ENCODE results near the gene TOMM20. TPM values are rescaled to one million over a fixed set of nuclear protein-coding genes. Genes with fewer than 3 reads are reported as not detected.

The TOMM20 gene
- total RNA-seq, 1 experiment from 2014 or later, result 110 TPM

GRCh38 chr1:235142991-235143390 lies 14.4 kb upstream of the TOMM20 start:
- no peak for DNase-seq (ENCODE audit: low read depth, low spot score)
- in situ Hi-C loops (cut with HindIII; ENCODE audit: low pct_unique_long_range_greater_than_20kb, low sequenced_read_pairs), result no loop called here

GRCh38 chr1:235139315-235139714 lies 10.7 kb upstream of the TOMM20 start:
- DNase-seq (ENCODE audit: low read depth, low spot score), result no peak
- in situ Hi-C loops (cut with HindIII; ENCODE audit: low pct_unique_long_range_greater_than_20kb, low sequenced_read_pairs), result no loop called here

DNA sequence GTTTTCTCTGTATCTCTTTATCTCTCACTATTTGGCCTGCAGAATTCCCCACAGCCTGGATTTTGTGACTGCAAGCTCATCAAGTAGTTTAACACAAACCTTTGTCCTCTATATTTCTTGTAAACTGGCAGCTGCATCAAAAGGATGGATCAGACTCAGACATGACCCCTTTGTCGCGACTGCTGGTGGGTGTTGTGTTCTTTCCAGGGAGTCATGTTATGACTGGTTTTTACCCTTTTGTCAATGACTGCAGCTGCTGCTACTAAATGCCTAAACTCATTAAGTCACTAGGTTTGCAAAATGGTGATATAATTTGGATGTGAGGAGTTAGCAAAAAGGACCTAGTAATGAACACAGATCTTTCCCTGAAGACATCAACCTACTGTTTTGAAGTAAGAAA lies 10.2 kb upstream of the TOMM20 start:
- no peak for DNase-seq (ENCODE audit: low read depth, low spot score)
- in situ Hi-C loops (cut with HindIII; ENCODE audit: low pct_unique_long_range_greater_than_20kb, low sequenced_read_pairs), result no loop called here

GRCh38 chr1:235136111-235136510 lies 7.5 kb upstream of the TOMM20 start:
- in situ Hi-C loops (cut with HindIII; ENCODE audit: low pct_unique_long_range_greater_than_20kb, low sequenced_read_pairs), result no loop called here
- no peak for DNase-seq (ENCODE audit: low read depth, low spot score)

- in situ Hi-C loops (cut with HindIII; ENCODE audit: low pct_unique_long_range_greater_than_20kb, low sequenced_read_pairs), result no loop called here
- DNase-seq (ENCODE audit: low read depth, low spot score), result no peak
These were observed 5.5 kb upstream of the TOMM20 start for GRCh38 chr1:235134171-235134570.

- no peak for DNase-seq (ENCODE audit: low read depth, low spot score)
- in situ Hi-C loops (cut with HindIII; ENCODE audit: low pct_unique_long_range_greater_than_20kb, low sequenced_read_pairs), result no loop called here
These were observed 4.4 kb upstream of the TOMM20 start for GRCh38 chr1:235133086-235133485.

- in situ Hi-C loops (cut with HindIII; ENCODE audit: low pct_unique_long_range_greater_than_20kb, low sequenced_read_pairs), result no loop called here
- no peak for DNase-seq (ENCODE audit: low read depth, low spot score)
These were observed 3.3 kb upstream of the TOMM20 start for GRCh38 chr1:235131961-235132360.

DNA sequence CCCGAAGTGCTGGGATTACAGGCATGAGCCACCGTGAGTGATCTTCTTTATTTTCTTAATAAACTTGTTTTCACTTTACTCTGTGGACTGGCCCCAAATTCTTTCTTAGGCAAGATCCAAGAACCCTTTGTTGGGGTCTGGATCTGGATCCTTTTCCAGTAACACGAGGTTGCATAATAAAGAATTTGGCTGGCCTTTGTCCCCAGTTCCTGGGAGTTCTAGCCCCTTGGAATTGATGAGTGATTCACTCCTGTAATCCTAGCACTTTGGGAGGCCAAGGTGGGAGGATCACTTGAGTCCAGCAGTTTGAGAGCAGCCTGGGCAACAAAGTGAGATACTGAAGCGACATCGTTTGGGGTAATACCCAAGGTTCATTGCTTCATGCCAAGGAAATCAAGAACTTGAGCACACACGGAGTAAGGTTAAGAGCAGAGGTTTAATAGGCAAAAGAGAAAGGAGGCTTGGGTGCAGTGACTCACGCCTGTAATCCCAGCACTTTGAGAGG lies 2.2 kb upstream of the TOMM20 start:
- in situ Hi-C loops (cut with HindIII; ENCODE audit: low pct_unique_long_range_greater_than_20kb, low sequenced_read_pairs), result no loop called here
- no peak for DNase-seq (ENCODE audit: low read depth, low spot score)

GRCh38 chr1:235129774-235130570 lies 1.3 kb upstream of the TOMM20 start:
- DNase-seq (ENCODE audit: low read depth, low spot score), result peak; percentile 70
- in situ Hi-C loops (cut with HindIII; ENCODE audit: low pct_unique_long_range_greater_than_20kb, low sequenced_read_pairs), result no loop called here

GRCh38 chr1:235127732-235128455 lies 743 bp downstream of the TOMM20 start:
- in situ Hi-C loops (cut with HindIII; ENCODE audit: low pct_unique_long_range_greater_than_20kb, low sequenced_read_pairs), result no loop called here
- no peak for DNase-seq (ENCODE audit: low read depth, low spot score)

DNA sequence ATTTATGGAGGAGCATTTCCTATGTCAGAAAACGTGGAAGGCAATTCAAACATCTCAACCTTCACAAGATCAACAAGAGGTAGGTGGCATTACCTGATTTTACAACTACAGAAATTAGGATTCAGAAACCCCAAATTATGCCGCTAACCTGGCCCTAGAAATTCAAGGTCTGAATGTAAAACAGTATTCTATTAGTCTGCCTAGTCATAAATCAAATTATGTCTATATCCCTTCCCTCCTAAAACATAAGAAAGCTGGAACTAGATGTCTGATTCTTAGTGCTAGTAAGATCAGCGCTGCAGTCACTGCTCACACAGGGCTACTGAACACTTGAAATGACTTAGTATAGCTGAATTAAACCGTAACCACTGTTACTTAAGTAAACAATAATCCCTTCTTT lies 1.4 kb downstream of the TOMM20 start:
- no peak for DNase-seq (ENCODE audit: low read depth, low spot score)
- in situ Hi-C loops (cut with HindIII; ENCODE audit: low pct_unique_long_range_greater_than_20kb, low sequenced_read_pairs), result no loop called here

DNA sequence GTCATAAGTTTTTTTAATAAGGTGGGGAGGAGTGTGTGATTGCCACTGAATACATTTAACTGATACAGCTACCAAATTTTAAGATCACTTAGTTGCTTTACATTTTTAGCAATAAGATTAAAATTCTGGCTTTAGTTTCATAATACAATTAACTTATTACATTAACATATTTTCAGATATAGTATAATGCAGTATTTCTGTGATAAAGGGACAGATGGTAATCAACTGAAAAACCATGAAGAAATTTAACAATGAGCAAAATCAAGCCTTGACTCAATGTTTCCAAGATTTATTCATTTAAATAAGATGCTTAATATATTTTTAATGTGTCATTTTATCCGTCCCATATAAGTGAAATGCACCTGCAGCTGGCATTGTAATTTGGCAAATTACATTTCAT lies 4.0 kb downstream of the TOMM20 start:
- DNase-seq (ENCODE audit: low read depth, low spot score), result no peak
- in situ Hi-C loops (cut with HindIII; ENCODE audit: low pct_unique_long_range_greater_than_20kb, low sequenced_read_pairs), result no loop called here

DNA sequence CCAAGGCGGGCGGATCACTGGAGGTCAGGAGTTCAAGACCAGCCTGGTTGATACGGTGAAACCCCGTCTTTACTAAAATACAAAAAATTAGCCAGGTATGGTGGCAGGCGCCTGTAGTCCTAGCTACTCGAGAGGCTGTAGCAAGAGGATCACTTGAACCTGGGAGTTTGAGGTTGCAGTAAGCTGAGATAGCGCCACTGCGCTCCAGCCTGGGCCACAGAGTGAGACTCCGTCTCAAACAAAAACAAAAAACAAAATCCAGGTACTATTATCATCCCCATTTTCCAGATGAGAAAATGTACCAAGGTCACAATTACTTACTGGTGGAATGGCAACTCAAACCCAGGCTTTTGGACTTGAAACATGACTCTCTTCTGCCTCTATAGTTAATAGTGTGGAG lies 4.5 kb downstream of the TOMM20 start:
- in situ Hi-C loops (cut with HindIII; ENCODE audit: low pct_unique_long_range_greater_than_20kb, low sequenced_read_pairs), result no loop called here
- DNase-seq (ENCODE audit: low read depth, low spot score), result no peak

GRCh38 chr1:235122348-235122747 lies 6.3 kb downstream of the TOMM20 start:
- DNase-seq (ENCODE audit: low read depth, low spot score), result no peak
- in situ Hi-C loops (cut with HindIII; ENCODE audit: low pct_unique_long_range_greater_than_20kb, low sequenced_read_pairs), result no loop called here

DNA sequence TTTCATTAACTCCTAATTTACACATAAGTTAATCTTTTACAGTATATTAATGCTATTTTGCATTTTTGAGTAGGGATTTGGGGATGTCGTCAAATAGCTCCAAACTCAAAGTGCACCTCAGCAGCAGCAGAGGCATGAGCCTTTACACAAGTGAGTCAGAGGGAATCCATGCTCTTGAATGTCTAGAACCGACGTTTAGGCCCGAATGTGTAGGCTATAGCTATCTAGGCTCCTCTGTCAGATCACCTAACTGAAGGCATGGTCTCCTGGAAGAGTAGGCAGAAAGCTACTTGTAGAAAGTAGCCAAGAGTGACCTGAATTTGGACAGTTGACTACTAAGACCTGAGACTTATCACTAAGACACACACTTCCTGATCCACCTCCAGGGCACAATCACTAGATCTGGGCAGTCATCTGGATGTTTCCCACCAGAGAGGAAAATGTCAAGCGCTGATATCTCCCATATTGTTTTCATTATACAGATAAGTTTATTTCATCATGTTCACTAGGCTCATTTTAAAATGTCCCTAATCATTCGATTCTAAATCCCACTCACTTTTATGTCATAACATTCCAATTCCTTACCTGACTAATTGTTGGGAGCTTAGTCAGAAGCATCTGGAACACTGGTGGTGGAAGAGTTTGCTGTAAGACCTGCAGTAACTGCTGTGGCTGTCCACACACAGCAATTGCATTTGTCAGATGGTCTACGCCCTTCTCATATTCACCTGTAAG lies 15.3 kb downstream of the TOMM20 start:
- DNase-seq (ENCODE audit: low read depth, low spot score), result no peak
- in situ Hi-C loops (cut with HindIII; ENCODE audit: low pct_unique_long_range_greater_than_20kb, low sequenced_read_pairs), result no loop called here

GRCh38 chr1:235112297-235113182 lies 16.1 kb downstream of the TOMM20 start:
- no peak for DNase-seq (ENCODE audit: low read depth, low spot score)
- in situ Hi-C loops (cut with HindIII; ENCODE audit: low pct_unique_long_range_greater_than_20kb, low sequenced_read_pairs), result no loop called here

DNA sequence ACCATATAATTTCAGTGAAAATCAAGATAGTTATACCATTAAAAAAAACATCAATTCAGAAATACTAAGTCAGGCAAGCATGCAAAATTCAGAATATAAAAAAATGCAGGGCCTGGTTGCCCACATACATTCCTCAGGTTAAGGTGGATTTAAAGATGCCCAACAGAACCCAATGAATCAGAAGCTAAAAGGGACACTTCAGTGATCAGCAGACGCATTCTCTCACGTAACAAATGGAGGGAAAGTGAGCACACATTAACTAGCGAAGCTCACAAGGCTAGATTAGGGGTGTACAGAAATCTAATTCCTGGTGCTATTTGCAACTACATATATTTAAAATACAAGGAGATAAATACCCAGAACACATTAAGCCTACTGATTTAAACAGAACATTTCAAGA lies 17.5 kb downstream of the TOMM20 start:
- DNase-seq (ENCODE audit: low read depth, low spot score), result no peak
- in situ Hi-C loops (cut with HindIII; ENCODE audit: low pct_unique_long_range_greater_than_20kb, low sequenced_read_pairs), result no loop called here
